Measurements from ENCODE around the gene TAAR1. TPM values are rescaled to one million over a fixed set of nuclear protein-coding genes. Genes with fewer than 3 reads are reported as not detected.
"Not testable (repeated sequence)": the region's sequence is repeated elsewhere in the genome, so short reads cannot be mapped to it uniquely, and the experiment has no call there.

TAAR1 gene
- total RNA-seq, 2 donors from 2014 or later = not detected

GRCh38 chr6:132666118-132666517 is 7.1 kb upstream of the TAAR1 start:
- intact Hi-C loops (cut with DNase I, micrococcal nuclease) = no loop called here
- ATAC-seq (no peak), DNase-seq (no peak)

- no peak for DNase-seq
- no peak for ATAC-seq
- intact Hi-C loops (cut with DNase I, micrococcal nuclease) = no loop called here
Observed at GRCh38 chr6:132664309-132665034, 5.5 kb upstream of the TAAR1 start.

DNA sequence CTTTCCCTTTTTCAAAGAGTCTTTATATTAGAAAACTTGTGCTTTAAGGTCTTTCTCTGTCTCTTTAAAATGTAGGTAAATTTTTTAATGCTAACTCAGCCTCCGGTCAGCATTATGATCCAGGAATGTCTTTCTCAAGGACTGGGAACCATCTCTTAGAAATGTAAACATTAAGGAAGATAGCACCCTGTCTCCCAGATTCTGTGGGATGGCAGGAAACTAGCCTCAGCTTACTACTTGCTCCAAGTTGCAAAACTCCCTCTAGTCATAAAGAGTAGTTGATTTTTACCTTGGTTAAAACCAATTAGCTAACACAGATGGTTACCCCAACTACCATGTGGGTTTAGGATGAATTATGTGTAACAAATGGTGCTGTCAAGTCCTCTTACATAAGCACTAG is 4.7 kb upstream of the TAAR1 start:
- intact Hi-C loops (cut with DNase I, micrococcal nuclease) = no loop called here
- DNase-seq = no peak
- no peak for ATAC-seq

DNA sequence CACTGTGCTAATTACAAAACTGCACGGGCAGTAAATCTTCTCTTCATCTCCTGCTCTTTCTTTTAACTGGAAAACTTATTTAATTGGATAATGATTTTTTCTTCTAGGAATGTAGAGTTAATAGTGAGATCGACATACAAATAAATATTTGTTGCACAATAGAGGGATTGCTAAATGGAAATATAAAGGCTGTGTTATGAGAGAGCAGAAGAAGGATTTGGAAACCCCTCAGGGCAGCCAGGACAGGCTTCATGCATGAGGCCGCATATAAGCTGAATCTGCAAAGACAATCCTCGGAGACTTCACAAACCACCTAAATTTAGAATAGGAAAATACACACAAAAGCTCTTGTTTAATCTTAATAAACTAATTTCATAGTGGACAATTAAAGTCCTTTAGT is 2.9 kb upstream of the TAAR1 start:
- DNase-seq = no peak
- ATAC-seq = no peak
- intact Hi-C loops (cut with DNase I, micrococcal nuclease) = no loop called here

DNA sequence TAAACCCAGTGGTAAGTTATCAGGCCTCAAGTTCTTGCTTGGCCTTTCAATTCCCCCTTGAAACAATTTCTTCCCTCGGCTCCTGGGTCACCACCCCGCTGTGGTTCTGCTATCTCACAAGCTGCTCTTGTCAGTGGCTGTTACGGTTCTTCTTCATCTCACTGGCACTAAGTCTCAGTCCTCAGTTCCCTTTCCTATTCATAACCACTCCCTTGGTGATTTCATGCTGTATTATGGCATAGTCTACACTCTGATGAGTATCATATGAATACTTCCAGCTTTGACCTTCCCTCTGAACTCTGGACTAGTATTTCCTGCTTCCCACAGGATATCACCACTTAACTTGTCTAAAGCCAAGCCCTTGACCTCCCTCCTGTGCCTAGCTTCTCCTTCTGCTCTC is 7.9 kb downstream of the TAAR1 start:
- intact Hi-C loops (cut with DNase I, micrococcal nuclease) = no loop called here
- ATAC-seq = no peak
- DNase-seq = no peak

GRCh38 chr6:132650429-132650828 is 8.6 kb downstream of the TAAR1 start:
- intact Hi-C loops (cut with DNase I, micrococcal nuclease) = no loop called here
- DNase-seq = no peak
- ATAC-seq = no peak

GRCh38 chr6:132648828-132649227 is 10.2 kb downstream of the TAAR1 start:
- intact Hi-C loops (cut with DNase I, micrococcal nuclease) = no loop called here
- ATAC-seq (no peak), DNase-seq (no peak)

DNA sequence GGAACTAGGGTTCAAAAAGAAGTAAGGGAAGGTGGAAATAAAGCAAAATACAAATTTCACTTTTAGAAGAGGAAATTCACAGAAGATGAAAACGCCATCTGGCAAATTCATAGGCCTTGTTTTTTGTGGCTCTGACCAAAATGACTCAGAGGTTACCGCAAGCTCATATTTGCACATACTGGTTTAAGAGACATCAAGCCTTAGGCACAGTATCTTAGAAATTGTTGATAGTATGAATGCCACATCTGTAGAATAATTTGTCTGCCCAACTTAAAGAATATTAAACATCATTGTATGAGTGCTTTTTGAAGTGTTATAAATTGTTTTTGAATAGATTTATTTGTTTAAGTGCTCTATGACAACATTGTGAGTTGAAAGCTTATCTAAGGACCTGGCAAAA is 10.6 kb downstream of the TAAR1 start:
- intact Hi-C loops (cut with DNase I, micrococcal nuclease) = no loop called here
- no peak for DNase-seq
- no peak for ATAC-seq

DNA sequence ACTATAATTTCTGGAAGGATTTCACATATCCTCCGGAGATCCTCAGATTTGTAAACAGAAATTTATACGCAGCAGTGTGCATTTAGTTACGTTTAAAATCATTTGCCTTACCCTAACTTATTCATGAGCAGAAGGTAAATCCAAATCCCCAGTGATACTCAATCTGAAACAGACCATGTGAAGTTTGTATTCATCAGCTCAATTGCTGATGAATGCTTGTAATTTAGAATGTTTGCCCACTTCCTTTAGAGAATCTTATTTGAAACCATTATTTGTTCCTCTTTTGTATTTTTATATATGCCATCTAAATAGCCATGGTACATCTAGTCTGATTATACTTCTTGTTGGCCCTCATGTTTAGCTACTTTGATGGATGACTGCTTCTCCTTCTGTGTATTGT is 15.4 kb downstream of the TAAR1 start:
- DNase-seq (no peak), ATAC-seq (no peak)
- intact Hi-C loops (cut with DNase I, micrococcal nuclease) = no loop called here

DNA sequence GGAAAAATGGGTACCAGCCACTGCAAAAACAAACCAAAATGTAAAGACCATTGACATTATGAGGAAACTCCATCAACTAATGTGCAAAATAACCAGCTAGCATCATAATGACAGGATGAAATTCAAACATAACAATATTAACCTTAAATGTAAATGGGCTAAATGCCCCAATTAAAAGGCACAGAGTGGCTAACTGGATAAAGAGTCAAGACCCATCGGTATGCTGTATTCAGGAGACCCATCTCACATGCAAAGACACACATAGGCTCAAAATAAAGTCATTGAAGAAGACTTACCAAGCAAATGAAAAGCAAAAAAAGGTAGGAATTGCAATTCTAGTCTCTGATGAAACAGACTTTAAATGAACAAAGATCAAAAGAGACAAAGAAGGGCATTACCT is 21.8 kb downstream of the TAAR1 start:
- ATAC-seq; intact Hi-C loops (cut with DNase I, micrococcal nuclease); DNase-seq: not testable (repeated sequence)

DNA sequence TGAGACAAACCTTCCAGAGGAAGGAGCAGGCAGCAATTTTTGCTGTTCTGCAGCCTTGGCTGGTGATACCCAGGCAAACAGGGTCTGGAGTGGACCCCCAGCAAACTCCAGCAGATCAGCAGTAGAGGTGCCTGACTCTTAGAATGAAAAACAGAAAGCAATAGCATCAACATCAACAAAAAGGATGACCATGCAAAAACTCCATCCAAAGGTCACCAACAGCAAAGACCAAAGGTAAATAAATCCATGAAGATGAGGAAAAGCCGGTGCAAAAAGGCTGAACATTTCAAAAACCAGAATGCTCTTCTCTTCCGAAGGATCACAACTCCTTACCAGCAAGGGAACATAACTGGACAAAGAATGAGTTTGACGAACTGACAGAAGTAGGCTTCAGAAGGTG is 23.1 kb downstream of the TAAR1 start:
- intact Hi-C loops (cut with DNase I, micrococcal nuclease); ATAC-seq; DNase-seq: not testable (repeated sequence)

- DNase-seq; ATAC-seq; intact Hi-C loops (cut with DNase I, micrococcal nuclease): not testable (repeated sequence)
Observed at GRCh38 chr6:132635288-132635687, 23.7 kb downstream of the TAAR1 start.

GRCh38 chr6:132634796-132635195 is 24.2 kb downstream of the TAAR1 start:
- ATAC-seq (no peak), DNase-seq (no peak)
- intact Hi-C loops (cut with DNase I, micrococcal nuclease) = no loop called here

DNA sequence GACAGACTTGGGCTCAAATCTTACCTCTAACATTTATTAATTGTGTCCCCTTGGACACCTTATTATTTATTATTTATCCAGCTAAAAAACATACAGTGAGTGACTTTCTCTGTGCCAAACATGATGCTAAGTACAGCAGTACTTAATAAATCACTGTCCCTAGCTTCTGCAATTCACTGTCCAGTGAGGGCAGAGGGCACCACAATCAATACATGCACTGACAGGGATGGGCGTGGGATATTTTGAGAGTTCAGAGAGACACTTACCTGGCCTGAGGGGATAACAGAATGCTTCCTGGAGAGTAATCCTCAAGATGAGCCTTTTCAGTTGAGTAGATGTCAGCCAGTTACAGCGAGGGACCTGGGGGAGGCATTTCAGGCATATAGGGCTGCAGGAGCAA is 25.6 kb downstream of the TAAR1 start:
- ATAC-seq = no peak
- intact Hi-C loops (cut with DNase I, micrococcal nuclease) = no loop called here
- no peak for DNase-seq

- ATAC-seq (no peak), DNase-seq (no peak)
- intact Hi-C loops (cut with DNase I, micrococcal nuclease) = no loop called here
Observed at GRCh38 chr6:132624175-132624574, 34.8 kb downstream of the TAAR1 start, which contains the start of gene TAAR2. TAAR2 (minus strand) TSS chr6:132624275; CDS start chr6:132624275, 0 bp downstream.

- intact Hi-C loops (cut with DNase I, micrococcal nuclease) = no loop called here
- no peak for DNase-seq
- ATAC-seq = no peak
Observed at GRCh38 chr6:132623106-132623845, 35.7 kb downstream of the TAAR1 start.

- ATAC-seq (no peak), DNase-seq (no peak)
- intact Hi-C loops (cut with DNase I, micrococcal nuclease) = no loop called here
Observed at GRCh38 chr6:132616677-132617076, 42.3 kb downstream of the TAAR1 start.

GRCh38 chr6:132614554-132614953 is 44.4 kb downstream of the TAAR1 start:
- intact Hi-C loops (cut with DNase I, micrococcal nuclease) = no loop called here
- no peak for DNase-seq
- ATAC-seq = peak; percentile 19

GRCh38 chr6:132612449-132613108 is 46.4 kb downstream of the TAAR1 start:
- intact Hi-C loops (cut with DNase I, micrococcal nuclease) = no loop called here
- DNase-seq (no peak), ATAC-seq (peak; percentile 52)

GRCh38 chr6:132611616-132612015 is 47.4 kb downstream of the TAAR1 start:
- intact Hi-C loops (cut with DNase I, micrococcal nuclease) = no loop called here
- no peak for DNase-seq
- no peak for ATAC-seq

All from left colon (tissue), 2 donors.